ENCODE measurements around the gene LSM2. TPM values are rescaled to one million over a fixed set of nuclear protein-coding genes. Genes with fewer than 3 reads are reported as not detected.

The LSM2 gene
- total and polyA plus RNA-seq, 9 of the 15 experiments (the other 6 are each of a cell fraction or from before 2014, with no cell fraction given): 154 to 407 (median 223) TPM

DNA sequence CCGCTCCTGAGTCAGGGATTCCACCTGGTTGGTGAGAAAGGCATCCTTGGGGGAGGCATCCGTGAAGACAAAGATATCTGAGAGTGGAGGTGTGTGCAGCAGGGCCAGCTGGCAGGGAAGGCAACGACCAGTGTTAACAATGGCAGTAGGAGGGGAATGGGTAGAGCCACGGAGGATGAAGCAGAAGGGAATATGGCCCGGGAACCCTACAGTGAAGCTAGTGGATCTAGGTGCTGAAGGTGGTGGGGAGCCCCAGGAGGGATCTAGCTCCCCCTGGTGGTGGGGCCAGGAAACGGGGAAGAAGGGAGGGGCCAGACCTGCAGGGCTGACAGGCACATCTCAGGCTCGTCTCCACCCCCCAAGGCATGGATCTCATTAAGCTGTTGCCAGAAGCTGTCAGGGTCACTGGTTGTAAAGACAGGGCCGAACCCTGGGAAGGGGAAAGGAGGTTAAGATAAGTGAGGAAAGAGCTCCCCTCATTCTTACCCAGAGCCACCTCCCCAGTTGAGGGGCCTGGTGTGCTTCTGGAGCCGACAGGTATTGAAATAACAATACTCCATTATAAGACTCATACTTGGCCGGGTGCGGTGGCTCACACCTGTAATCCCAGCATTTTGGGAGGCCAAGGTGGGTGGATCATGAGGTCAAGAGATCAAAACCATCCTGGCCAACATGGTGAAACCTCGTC, 36.9 kb downstream of the LSM2 start (continued):
- TF ChIP-seq, protein P1, sequence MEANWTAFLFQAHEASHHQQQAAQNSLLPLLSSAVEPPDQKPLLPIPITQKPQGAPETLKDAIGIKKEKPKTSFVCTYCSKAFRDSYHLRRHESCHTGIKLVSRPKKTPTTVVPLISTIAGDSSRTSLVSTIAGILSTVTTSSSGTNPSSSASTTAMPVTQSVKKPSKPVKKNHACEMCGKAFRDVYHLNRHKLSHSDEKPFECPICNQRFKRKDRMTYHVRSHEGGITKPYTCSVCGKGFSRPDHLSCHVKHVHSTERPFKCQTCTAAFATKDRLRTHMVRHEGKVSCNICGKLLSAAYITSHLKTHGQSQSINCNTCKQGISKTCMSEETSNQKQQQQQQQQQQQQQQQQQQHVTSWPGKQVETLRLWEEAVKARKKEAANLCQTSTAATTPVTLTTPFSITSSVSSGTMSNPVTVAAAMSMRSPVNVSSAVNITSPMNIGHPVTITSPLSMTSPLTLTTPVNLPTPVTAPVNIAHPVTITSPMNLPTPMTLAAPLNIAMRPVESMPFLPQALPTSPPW (CRISPR knock-in tag; IDR thresholded peaks at IDR 0.05): peak; percentile 92
- TF ChIP-seq, protein P2, sequence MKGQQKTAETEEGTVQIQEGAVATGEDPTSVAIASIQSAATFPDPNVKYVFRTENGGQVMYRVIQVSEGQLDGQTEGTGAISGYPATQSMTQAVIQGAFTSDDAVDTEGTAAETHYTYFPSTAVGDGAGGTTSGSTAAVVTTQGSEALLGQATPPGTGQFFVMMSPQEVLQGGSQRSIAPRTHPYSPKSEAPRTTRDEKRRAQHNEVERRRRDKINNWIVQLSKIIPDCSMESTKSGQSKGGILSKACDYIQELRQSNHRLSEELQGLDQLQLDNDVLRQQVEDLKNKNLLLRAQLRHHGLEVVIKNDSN (CRISPR knock-in tag; IDR thresholded peaks at IDR 0.05): no peak
- no peak for TF ChIP-seq GABPA (tag; conservative IDR thresholded peaks at IDR 0.05; ENCODE audit: low read depth)
- TF ChIP-seq, protein P3, sequence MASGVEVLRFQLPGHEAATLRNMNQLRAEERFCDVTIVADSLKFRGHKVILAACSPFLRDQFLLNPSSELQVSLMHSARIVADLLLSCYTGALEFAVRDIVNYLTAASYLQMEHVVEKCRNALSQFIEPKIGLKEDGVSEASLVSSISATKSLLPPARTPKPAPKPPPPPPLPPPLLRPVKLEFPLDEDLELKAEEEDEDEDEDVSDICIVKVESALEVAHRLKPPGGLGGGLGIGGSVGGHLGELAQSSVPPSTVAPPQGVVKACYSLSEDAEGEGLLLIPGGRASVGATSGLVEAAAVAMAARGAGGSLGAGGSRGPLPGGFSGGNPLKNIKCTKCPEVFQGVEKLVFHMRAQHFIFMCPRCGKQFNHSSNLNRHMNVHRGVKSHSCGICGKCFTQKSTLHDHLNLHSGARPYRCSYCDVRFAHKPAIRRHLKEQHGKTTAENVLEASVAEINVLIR (CRISPR knock-in tag; IDR thresholded peaks at IDR 0.05): no peak
- peak; percentile 92 for TF ChIP-seq NBN (IDR thresholded peaks at IDR 0.05; ENCODE audit: low read depth)
- TF ChIP-seq, protein P4, sequence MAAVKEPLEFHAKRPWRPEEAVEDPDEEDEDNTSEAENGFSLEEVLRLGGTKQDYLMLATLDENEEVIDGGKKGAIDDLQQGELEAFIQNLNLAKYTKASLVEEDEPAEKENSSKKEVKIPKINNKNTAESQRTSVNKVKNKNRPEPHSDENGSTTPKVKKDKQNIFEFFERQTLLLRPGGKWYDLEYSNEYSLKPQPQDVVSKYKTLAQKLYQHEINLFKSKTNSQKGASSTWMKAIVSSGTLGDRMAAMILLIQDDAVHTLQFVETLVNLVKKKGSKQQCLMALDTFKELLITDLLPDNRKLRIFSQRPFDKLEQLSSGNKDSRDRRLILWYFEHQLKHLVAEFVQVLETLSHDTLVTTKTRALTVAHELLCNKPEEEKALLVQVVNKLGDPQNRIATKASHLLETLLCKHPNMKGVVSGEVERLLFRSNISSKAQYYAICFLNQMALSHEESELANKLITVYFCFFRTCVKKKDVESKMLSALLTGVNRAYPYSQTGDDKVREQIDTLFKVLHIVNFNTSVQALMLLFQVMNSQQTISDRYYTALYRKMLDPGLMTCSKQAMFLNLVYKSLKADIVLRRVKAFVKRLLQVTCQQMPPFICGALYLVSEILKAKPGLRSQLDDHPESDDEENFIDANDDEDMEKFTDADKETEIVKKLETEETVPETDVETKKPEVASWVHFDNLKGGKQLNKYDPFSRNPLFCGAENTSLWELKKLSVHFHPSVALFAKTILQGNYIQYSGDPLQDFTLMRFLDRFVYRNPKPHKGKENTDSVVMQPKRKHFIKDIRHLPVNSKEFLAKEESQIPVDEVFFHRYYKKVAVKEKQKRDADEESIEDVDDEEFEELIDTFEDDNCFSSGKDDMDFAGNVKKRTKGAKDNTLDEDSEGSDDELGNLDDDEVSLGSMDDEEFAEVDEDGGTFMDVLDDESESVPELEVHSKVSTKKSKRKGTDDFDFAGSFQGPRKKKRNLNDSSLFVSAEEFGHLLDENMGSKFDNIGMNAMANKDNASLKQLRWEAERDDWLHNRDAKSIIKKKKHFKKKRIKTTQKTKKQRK (IDR thresholded peaks at IDR 0.05; ENCODE audit: borderline replicate concordance, low read depth, low read length): no peak
- TF ChIP-seq HDAC8 (tag; IDR thresholded peaks at IDR 0.05): no peak
- TF ChIP-seq, protein P5, sequence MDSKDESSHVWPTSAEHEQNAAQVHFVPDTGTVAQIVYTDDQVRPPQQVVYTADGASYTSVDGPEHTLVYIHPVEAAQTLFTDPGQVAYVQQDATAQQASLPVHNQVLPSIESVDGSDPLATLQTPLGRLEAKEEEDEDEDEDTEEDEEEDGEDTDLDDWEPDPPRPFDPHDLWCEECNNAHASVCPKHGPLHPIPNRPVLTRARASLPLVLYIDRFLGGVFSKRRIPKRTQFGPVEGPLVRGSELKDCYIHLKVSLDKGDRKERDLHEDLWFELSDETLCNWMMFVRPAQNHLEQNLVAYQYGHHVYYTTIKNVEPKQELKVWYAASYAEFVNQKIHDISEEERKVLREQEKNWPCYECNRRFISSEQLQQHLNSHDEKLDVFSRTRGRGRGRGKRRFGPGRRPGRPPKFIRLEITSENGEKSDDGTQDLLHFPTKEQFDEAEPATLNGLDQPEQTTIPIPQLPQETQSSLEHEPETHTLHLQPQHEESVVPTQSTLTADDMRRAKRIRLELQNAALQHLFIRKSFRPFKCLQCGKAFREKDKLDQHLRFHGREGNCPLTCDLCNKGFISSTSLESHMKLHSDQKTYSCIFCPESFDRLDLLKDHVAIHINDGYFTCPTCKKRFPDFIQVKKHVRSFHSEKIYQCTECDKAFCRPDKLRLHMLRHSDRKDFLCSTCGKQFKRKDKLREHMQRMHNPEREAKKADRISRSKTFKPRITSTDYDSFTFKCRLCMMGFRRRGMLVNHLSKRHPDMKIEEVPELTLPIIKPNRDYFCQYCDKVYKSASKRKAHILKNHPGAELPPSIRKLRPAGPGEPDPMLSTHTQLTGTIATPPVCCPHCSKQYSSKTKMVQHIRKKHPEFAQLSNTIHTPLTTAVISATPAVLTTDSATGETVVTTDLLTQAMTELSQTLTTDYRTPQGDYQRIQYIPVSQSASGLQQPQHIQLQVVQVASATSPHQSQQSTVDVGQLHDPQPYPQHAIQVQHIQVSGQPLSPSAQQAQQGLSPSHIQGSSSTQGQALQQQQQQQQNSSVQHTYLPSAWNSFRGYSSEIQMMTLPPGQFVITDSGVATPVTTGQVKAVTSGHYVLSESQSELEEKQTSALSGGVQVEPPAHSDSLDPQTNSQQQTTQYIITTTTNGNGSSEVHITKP (IDR thresholded peaks at IDR 0.05; ENCODE audit: partially characterized antibody): no peak
- TF ChIP-seq, protein P6, sequence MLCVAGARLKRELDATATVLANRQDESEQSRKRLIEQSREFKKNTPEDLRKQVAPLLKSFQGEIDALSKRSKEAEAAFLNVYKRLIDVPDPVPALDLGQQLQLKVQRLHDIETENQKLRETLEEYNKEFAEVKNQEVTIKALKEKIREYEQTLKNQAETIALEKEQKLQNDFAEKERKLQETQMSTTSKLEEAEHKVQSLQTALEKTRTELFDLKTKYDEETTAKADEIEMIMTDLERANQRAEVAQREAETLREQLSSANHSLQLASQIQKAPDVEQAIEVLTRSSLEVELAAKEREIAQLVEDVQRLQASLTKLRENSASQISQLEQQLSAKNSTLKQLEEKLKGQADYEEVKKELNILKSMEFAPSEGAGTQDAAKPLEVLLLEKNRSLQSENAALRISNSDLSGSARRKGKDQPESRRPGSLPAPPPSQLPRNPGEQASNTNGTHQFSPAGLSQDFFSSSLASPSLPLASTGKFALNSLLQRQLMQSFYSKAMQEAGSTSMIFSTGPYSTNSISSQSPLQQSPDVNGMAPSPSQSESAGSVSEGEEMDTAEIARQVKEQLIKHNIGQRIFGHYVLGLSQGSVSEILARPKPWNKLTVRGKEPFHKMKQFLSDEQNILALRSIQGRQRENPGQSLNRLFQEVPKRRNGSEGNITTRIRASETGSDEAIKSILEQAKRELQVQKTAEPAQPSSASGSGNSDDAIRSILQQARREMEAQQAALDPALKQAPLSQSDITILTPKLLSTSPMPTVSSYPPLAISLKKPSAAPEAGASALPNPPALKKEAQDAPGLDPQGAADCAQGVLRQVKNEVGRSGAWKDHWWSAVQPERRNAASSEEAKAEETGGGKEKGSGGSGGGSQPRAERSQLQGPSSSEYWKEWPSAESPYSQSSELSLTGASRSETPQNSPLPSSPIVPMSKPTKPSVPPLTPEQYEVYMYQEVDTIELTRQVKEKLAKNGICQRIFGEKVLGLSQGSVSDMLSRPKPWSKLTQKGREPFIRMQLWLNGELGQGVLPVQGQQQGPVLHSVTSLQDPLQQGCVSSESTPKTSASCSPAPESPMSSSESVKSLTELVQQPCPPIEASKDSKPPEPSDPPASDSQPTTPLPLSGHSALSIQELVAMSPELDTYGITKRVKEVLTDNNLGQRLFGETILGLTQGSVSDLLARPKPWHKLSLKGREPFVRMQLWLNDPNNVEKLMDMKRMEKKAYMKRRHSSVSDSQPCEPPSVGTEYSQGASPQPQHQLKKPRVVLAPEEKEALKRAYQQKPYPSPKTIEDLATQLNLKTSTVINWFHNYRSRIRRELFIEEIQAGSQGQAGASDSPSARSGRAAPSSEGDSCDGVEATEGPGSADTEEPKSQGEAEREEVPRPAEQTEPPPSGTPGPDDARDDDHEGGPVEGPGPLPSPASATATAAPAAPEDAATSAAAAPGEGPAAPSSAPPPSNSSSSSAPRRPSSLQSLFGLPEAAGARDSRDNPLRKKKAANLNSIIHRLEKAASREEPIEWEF (CRISPR knock-in tag; IDR thresholded peaks at IDR 0.05): no peak
